GM06990 (cell line): Measurements from ENCODE around the gene TMEFF2.

Experiments
- DNase-seq: peaks from one replicate; pipeline ENCODE4 v3.0.0-alpha.2; 2011; ENCODE audit not compliant: insufficient read length; ENCODE audit errors: extremely low read depth
- H3K27me3 ChIP-seq: replicated peaks from 2 replicates; pipeline ENCODE4 v1.6.0; 2011; ENCODE audit warnings: low read length; ENCODE audit not compliant: control insufficient read depth, insufficient read depth
- H3K36me3 ChIP-seq: 2 replicates; pipeline ENCODE4 v1.5.1; 2011; ENCODE audit warnings: low read length; ENCODE audit not compliant: control insufficient read depth, insufficient read depth
- H3K4me3 ChIP-seq: replicated peaks from 2 replicates; pipeline ENCODE4 v1.5.1; 2011; ENCODE audit warnings: low read depth, mild to moderate bottlenecking, control low read depth, low read length
- TF ChIP-seq, protein P1 (sequence below): IDR thresholded peaks from 2 replicates; pipeline ENCODE4 v1.5.1; 2011; ENCODE audit warnings: low read length, control low read depth, mild to moderate bottlenecking, inconsistent platforms; ENCODE audit not compliant: insufficient read depth, poor library complexity, severe bottlenecking

Gene TMEFF2

DNA sequence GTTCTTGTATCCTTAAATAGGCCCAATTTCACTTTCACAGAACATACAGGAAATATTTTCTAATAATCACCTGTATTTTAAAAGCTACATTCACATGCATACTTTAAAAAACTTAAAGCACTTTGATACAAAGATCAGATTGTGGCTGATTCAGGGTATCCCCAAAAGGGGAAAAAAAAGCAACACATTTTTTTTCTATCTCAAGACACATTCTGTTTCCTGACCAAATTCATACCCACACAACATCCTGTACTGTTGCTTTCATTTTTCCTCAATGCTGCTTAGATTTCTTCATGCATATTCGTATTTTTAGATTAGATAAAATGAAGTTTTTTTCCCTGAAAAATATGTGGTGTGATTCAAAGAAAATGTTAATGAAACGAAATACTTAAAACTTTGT is 122.5 kb downstream of the TMEFF2 start:
- no peaks in the 10 kb centered on the region for H3K27me3 ChIP-seq
- H3K4me3 ChIP-seq: no peak overlapping the region
- no peaks in the 10 kb centered on the region for H3K36me3 ChIP-seq
- no peak for DNase-seq
- TF ChIP-seq, protein P1, sequence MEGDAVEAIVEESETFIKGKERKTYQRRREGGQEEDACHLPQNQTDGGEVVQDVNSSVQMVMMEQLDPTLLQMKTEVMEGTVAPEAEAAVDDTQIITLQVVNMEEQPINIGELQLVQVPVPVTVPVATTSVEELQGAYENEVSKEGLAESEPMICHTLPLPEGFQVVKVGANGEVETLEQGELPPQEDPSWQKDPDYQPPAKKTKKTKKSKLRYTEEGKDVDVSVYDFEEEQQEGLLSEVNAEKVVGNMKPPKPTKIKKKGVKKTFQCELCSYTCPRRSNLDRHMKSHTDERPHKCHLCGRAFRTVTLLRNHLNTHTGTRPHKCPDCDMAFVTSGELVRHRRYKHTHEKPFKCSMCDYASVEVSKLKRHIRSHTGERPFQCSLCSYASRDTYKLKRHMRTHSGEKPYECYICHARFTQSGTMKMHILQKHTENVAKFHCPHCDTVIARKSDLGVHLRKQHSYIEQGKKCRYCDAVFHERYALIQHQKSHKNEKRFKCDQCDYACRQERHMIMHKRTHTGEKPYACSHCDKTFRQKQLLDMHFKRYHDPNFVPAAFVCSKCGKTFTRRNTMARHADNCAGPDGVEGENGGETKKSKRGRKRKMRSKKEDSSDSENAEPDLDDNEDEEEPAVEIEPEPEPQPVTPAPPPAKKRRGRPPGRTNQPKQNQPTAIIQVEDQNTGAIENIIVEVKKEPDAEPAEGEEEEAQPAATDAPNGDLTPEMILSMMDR: no peak

DNA sequence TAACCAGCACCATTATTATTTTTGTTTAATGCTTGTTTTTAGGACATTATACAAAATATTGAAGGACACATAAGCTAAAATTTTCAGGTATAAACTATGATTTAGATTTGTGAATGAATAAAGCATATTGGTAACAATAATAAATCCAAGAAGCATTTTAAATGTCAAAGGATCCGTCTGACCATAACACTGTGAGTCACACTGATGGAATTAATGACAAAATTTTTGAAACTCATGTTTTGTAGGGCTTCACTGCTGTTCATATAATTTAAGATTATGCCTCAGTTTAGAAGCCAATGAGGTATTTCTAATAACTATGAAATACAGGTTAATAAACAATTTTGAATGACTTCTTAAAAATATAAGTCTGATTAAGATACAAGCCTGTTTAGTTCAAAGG is 124.6 kb downstream of the TMEFF2 start:
- DNase-seq: no peak
- no peaks in the 10 kb centered on the region for H3K36me3 ChIP-seq
- no peaks in the 10 kb centered on the region for H3K27me3 ChIP-seq
- no peak overlapping the region for H3K4me3 ChIP-seq
- TF ChIP-seq, protein P1: no peak

DNA sequence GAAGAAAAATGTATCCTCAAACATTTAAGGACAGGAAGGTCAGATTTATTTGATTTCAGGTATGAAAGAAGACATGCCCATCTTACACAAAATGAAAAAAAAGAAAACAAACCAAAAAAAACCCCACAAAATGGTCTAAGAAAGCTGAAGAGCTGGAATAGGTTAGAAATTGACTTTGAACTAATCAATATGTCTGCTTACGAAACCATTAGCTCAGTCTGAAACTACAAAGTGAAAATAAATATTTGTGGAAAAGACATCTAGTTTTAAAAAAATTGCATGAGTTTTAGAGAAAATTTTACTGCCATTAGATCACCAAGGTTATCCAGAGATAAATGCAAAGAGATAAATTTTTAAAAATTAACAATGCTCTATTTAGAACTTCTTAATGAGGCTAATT is 125.3 kb downstream of the TMEFF2 start:
- TF ChIP-seq, protein P1: no peak
- no peak overlapping the region for H3K4me3 ChIP-seq
- DNase-seq: no peak
- H3K36me3 ChIP-seq: no peaks in the 10 kb centered on the region
- H3K27me3 ChIP-seq: no peaks in the 10 kb centered on the region

DNA sequence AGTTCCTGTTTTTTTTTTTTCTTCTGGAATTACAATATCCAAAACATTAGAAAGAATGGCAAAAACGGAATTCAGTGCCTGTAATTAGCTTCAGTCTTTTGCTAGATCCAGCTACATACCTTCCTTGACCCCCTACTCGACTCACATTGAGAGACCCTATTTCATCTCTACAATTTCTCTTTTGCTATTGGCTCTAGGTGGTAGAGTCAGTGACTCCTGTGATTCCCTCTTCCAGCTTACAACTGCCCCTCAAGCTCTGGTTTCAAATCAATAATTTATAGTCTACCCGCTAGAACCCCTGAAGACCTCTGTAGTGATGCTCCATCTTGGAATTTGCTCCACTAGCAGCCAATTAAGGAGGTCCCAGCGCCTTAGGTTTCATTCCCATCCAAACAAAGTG is 125.8 kb downstream of the TMEFF2 start:
- Histone ChIP-seq H3K4me3 (no peak overlapping the region), H3K27me3 (no peaks in the 10 kb centered on the region), H3K36me3 (no peaks in the 10 kb centered on the region)
- TF ChIP-seq, protein P1: no peak
- no peak for DNase-seq

DNA sequence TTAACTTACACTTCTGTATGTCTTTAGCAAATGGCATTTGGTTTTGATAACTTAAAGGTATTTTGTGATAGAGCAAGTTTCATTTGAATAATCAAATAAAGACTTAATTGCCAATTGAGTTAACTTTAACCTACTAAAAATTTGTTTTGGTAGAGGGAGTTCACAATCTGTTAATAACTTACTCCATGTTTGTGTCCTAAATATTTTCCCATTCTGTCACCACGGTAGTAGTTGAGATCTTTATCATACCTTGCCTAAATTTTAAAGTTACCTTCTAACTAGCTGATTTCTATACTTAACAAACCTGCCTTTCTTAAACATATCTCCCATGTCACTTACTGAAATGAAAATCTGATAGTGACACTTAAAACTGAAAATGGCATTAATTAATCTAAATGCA is 127.1 kb downstream of the TMEFF2 start:
- TF ChIP-seq, protein P1: no peak
- no peak for DNase-seq
- no peak overlapping the region for H3K4me3 ChIP-seq
- H3K27me3 ChIP-seq: no peaks in the 10 kb centered on the region
- no peaks in the 10 kb centered on the region for H3K36me3 ChIP-seq

DNA sequence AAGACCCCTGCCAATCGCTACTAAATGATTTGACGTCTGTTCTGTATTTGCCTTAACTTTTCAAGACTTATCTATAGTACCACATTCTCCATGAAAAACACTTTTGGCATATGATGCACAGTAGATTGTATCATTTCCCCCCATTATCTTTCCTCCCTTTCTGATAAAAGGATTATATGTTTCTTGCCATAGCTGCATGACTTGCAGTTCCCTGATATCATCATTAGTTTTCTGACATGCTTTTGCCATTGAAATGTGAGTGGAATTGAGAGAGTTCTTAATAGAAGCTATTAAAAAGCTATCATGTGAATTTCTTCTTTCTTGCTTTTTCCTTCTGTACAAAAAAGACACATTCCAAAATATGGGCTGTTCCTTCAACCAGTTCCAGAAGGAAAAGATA is 130.3 kb downstream of the TMEFF2 start:
- Histone ChIP-seq H3K27me3 (no peaks in the 10 kb centered on the region), H3K4me3 (no peak overlapping the region), H3K36me3 (no peaks in the 10 kb centered on the region)
- DNase-seq: no peak
- TF ChIP-seq, protein P1: no peak
